Endodermal cell (in vitro differentiated cells): ENCODE results near the gene CHN1. TPM values are rescaled to one million over a fixed set of nuclear protein-coding genes. Genes with fewer than 3 reads are reported as not detected.

ENCODE experiments used
- DNase-seq: peaks from one replicate; pipeline ENCODE4 v3.0.0-alpha.2; 2017
- H3K27ac ChIP-seq: 2 replicates; pipeline ENCODE4 v1.5.1; 2013; ENCODE audit warnings: mild to moderate bottlenecking, low read depth, low read length, moderate library complexity
- H3K27me3 ChIP-seq: 2 replicates; pipeline ENCODE4 v1.6.1; 2013; ENCODE audit warnings: mild to moderate bottlenecking, low read length, moderate library complexity; ENCODE audit not compliant: insufficient read depth, control insufficient read depth, poor library complexity, severe bottlenecking
- H3K36me3 ChIP-seq: 2 replicates; pipeline ENCODE4 v1.7.0; 2013; ENCODE audit warnings: mild to moderate bottlenecking, low read length, moderate library complexity; ENCODE audit not compliant: control insufficient read depth, insufficient read depth
- H3K4me1 ChIP-seq: one replicate; pipeline ENCODE4 v1.7.0; 2013; ENCODE audit warnings: low read length; ENCODE audit not compliant: control insufficient read depth, insufficient read depth
- H3K4me3 ChIP-seq: 2 replicates; pipeline ENCODE4 v1.5.1; 2013; ENCODE audit warnings: mild to moderate bottlenecking, low read length, moderate library complexity
- H3K9ac ChIP-seq: 2 replicates; pipeline ENCODE4 v1.6.1; 2013; ENCODE audit warnings: mild to moderate bottlenecking, low read length, moderate library complexity; ENCODE audit not compliant: poor library complexity, severe bottlenecking; ENCODE audit errors: extremely low read depth
- H3K9me3 ChIP-seq: 2 replicates; pipeline ENCODE4 v1.6.1; 2013; ENCODE audit warnings: mild to moderate bottlenecking, low read length, moderate library complexity; ENCODE audit not compliant: control insufficient read depth
- H3K27ac Mint-ChIP-seq: 2 replicates; pipeline ENCODE4 v1.8.0; 2020; ENCODE audit warnings: mixed read lengths
- H3K27me3 Mint-ChIP-seq: 2 replicates; pipeline ENCODE4 v1.8.0; 2021; ENCODE audit warnings: mild to moderate bottlenecking, mixed read lengths; ENCODE audit not compliant: insufficient read depth
- H3K36me3 Mint-ChIP-seq: 2 replicates; pipeline ENCODE4 v1.8.0; 2020; ENCODE audit warnings: low read depth, mixed read lengths
- H3K4me1 Mint-ChIP-seq: 2 replicates; pipeline ENCODE4 v1.8.0; 2020; ENCODE audit warnings: mixed read lengths
- H3K4me3 Mint-ChIP-seq: 2 replicates; pipeline ENCODE4 v1.8.0; 2020; ENCODE audit warnings: mild to moderate bottlenecking, moderate library complexity, mixed read lengths
- H3K9me3 Mint-ChIP-seq: 2 replicates; pipeline ENCODE4 v1.8.0; 2020; ENCODE audit warnings: mild to moderate bottlenecking, mixed read lengths
- CTCF ChIP-seq: fragments of 200-600 bp; sonication (generic); conservative IDR thresholded peaks from 2 replicates; pipeline ENCODE4 v1.5.0; 2021; ENCODE audit warnings: antibody characterized with exemption, mild to moderate bottlenecking
- WGBS, 2 experiments: methylation state at CpG; one replicate each; pipeline versions ENCODE4 v1.1.5 to v1.1.7; 2013; ENCODE audit warnings: missing lambda C conversion rate in 2 of 2, mixed read lengths in 1 of 2; ENCODE audit not compliant: insufficient coverage in 1 of 2, insufficient read length in 1 of 2; 5-methylcytosine and 5-hydroxymethylcytosine counted together
- total RNA-seq, 2 donors: library from RNA; stranded (reverse); fragmentation: NEBNext Ultra II Directional in 1 of 2; extraction: Animal tissue kit (Norgen Biotek cat#: 25700) in 1 of 2; gene quantifications; 2 replicates in 1 of 2; 3 replicates in 1 of 2; pipeline ENCODE4 v1.2.1, GENCODE V29; 2021

CHN1 gene
- total RNA-seq, 2 donors from 2014 or later: 24.3 to 28.8 TPM

DNA sequence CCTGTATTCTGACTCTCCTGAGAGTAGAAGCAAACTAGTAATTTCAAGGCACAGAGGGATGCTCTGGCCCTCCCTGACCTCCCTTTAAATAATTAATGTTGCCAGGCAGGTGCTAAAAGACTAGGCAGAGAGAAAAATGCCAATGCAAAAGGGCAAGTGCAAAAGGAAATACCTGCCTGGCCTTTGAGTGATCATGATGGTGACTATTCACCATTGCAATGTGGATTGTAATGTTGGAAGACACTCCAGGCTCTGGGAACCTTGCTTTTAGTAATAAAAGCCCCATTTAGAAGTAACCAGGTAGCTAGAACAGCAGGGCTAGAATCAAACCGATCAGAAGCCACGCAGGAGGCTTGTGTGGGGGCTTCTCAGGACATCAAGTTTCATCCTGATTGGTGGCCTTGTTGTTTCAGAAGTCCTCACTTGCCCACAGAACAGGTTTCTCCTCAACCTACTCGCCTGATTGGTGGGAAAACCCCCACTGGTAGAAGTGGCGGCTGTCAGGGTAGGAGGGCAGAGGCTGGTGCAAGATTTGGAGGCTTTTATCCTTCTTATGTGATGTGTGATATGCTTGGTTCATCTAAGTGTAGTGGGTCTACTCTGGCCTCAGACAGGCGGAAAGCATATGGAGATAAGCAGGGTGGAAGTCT, 224.9 kb downstream of the CHN1 start:
- Mint-ChIP-seq H3K4me3 (no peak overlapping the region), H3K9me3 (no peaks in the 10 kb centered on the region), H3K27ac (no peak overlapping the region), H3K27me3 (no peaks in the 10 kb centered on the region), H3K36me3 (no peaks in the 10 kb centered on the region), H3K4me1 (peaks cover 24% of the 10 kb centered on the region)
- Histone ChIP-seq H3K4me3 (no peak overlapping the region), H3K36me3 (no peaks in the 10 kb centered on the region), H3K27me3 (no peaks in the 10 kb centered on the region), H3K9ac (no peak overlapping the region), H3K4me1 (no peaks in the 10 kb centered on the region), H3K9me3 (no peaks in the 10 kb centered on the region), H3K27ac (no peak overlapping the region)
- WGBS, 2 experiments: 91 to 94% methylated on average over 2 to 5 of the region's 5 CpGs
- TF ChIP-seq CTCF: no peak
- DNase-seq: no peak

DNA sequence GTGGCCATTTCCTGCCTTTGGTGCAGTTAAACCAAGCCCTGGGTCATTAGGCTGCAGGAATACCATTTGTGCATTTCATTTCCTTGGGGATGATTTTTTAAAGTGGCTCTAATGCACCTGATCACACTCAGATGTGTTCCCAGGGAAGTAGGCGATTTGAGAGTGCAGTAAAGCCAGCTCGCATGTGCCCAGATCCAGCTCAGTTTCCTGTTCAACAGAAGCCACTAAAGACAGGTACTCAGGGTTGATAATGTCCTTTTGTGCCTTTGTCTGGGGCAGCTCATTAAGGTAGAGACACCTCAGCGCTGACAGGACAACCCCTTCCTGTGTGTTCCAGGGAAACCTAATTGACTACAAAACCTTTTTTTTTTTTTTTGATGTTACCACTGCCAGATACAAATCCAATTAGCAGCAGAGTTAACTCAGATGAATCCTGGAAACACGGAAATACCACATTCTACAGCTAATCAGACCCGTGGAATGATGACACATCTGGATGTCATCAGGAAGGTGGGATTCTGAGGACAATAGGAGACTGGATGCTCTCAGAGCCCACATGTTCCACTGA, 225.7 kb downstream of the CHN1 start:
- Mint-ChIP-seq H3K9me3 (no peaks in the 10 kb centered on the region), H3K4me1 (peaks cover 24% of the 10 kb centered on the region), H3K36me3 (no peaks in the 10 kb centered on the region), H3K4me3 (no peak overlapping the region), H3K27me3 (no peaks in the 10 kb centered on the region), H3K27ac (peak overlapping the region; percentile 35)
- H3K36me3 ChIP-seq: no peaks in the 10 kb centered on the region
- DNase-seq: no peak
- no peaks in the 10 kb centered on the region for H3K27me3 ChIP-seq
- H3K27ac ChIP-seq: no peak overlapping the region
- TF ChIP-seq CTCF: no peak
- H3K9ac ChIP-seq: no peak overlapping the region
- H3K4me1 ChIP-seq: no peaks in the 10 kb centered on the region
- H3K4me3 ChIP-seq: no peak overlapping the region
- H3K9me3 ChIP-seq: no peaks in the 10 kb centered on the region
- WGBS, 2 experiments: 89% methylated on average over 3 to 5 of the region's 5 CpGs

- Histone ChIP-seq H3K9me3 (no peaks in the 10 kb centered on the region), H3K9ac (no peak overlapping the region), H3K4me1 (no peaks in the 10 kb centered on the region), H3K27me3 (no peaks in the 10 kb centered on the region), H3K27ac (no peak overlapping the region), H3K4me3 (no peak overlapping the region), H3K36me3 (no peaks in the 10 kb centered on the region)
- Mint-ChIP-seq H3K4me1 (peaks cover 24% of the 10 kb centered on the region), H3K27me3 (no peaks in the 10 kb centered on the region), H3K27ac (peak overlapping the region; percentile 45), H3K9me3 (no peaks in the 10 kb centered on the region), H3K36me3 (no peaks in the 10 kb centered on the region), H3K4me3 (no peak overlapping the region)
- no peak for DNase-seq
- no peak for TF ChIP-seq CTCF
- 93 to 96% methylated on average over 6 to 13 of the region's 13 CpGs for WGBS, 2 experiments
Observed at GRCh38 chr2:174778085-174778981, 226.8 kb downstream of the CHN1 start.
